GM12891 (cell line): ENCODE results near the gene GPD1L.

ENCODE experiments used
- POLR2A ChIP-seq: IDR thresholded peaks from 2 replicates; pipeline ENCODE4 v1.6.1; 2011; ENCODE audit warnings: low read depth, low read length, control low read depth
- POLR2AphosphoS5 ChIP-seq: IDR thresholded peaks from 2 replicates; pipeline ENCODE4 v1.6.1; 2011; ENCODE audit warnings: low read depth, low read length, control low read depth
- POU2F2 ChIP-seq: IDR thresholded peaks from 2 replicates; pipeline ENCODE4 v1.6.1; 2011; ENCODE audit warnings: low read depth, mild to moderate bottlenecking, control low read depth, low read length, moderate library complexity
- SPI1 ChIP-seq: IDR thresholded peaks from 2 replicates; pipeline ENCODE4 v1.6.1; 2011; ENCODE audit warnings: low read depth, low read length, control low read depth
- TAF1 ChIP-seq: IDR thresholded peaks from 2 replicates; pipeline ENCODE4 v1.6.1; 2011; ENCODE audit warnings: low read depth, low read length, control low read depth

GRCh38 chr3:32203854-32204253, 97.4 kb downstream of the GPD1L start:
- no peak for TF ChIP-seq POLR2A
- TF ChIP-seq SPI1, result no peak
- no peak for TF ChIP-seq TAF1
- TF ChIP-seq POU2F2, result no peak
- TF ChIP-seq POLR2AphosphoS5, result no peak
